GM23338 (cell line): Measurements from ENCODE around the gene PLXND1. TPM values are rescaled to one million over a fixed set of nuclear protein-coding genes. Genes with fewer than 3 reads are reported as not detected.

ENCODE experiments used
- ATAC-seq: fragments of 200-7000 bp; cut with Tn5 transposase; 3 replicates; pipeline ENCODE4 v1.9.1; 2020
- DNase-seq: peaks from one replicate; pipeline ENCODE4 v3.0.0-alpha.2; 2015; ENCODE audit warnings: low spot score
- H2AFZ ChIP-seq: fragments of 200-600 bp; sonication (generic); 2 replicates; pipeline ENCODE4 v1.8.0; 2016; ENCODE audit warnings: antibody characterized with exemption, mild to moderate bottlenecking, moderate library complexity
- H3F3A ChIP-seq: fragments of 200-600 bp; sonication (generic); replicated peaks from 2 replicates; pipeline ENCODE4 v1.8.0; 2017; ENCODE audit warnings: antibody characterized with exemption, mixed run types, low read depth
- H3K27ac ChIP-seq: fragments of 200-600 bp; sonication (generic); 2 replicates; pipeline ENCODE4 v1.6.1; 2016; ENCODE audit warnings: low read depth
- H3K27me3 ChIP-seq: fragments of 200-600 bp; sonication (generic); 2 replicates; pipeline ENCODE4 v1.8.0; 2016; ENCODE audit warnings: mild to moderate bottlenecking, mixed run types, moderate library complexity; ENCODE audit not compliant: insufficient read depth
- H3K36me3 ChIP-seq: fragments of 200-600 bp; sonication (generic); 2 replicates; pipeline ENCODE4 v1.8.0; 2016; ENCODE audit warnings: mild to moderate bottlenecking; ENCODE audit not compliant: insufficient read depth
- H3K4me1 ChIP-seq: fragments of 200-600 bp; sonication (generic); 2 replicates; pipeline ENCODE4 v1.8.0; 2016; ENCODE audit warnings: mild to moderate bottlenecking, moderate library complexity; ENCODE audit not compliant: insufficient read depth
- H3K4me2 ChIP-seq: fragments of 200-600 bp; sonication (generic); 2 replicates; pipeline ENCODE4 v1.7.1; 2017; ENCODE audit warnings: mixed run types
- H3K4me3 ChIP-seq: fragments of 200-600 bp; sonication (generic); 2 replicates; pipeline ENCODE4 v1.6.1; 2016; ENCODE audit warnings: mixed run types
- H3K79me2 ChIP-seq: fragments of 200-600 bp; sonication (generic); replicated peaks from 2 replicates; pipeline ENCODE4 v1.8.0; 2017; ENCODE audit warnings: mild to moderate bottlenecking; ENCODE audit not compliant: insufficient read depth
- H3K9me2 ChIP-seq: fragments of 200-600 bp; sonication (generic); 2 replicates; pipeline ENCODE4 v1.8.0; 2017; ENCODE audit not compliant: insufficient read depth
- H4K20me1 ChIP-seq: fragments of 200-600 bp; sonication (generic); replicated peaks from 2 replicates; pipeline ENCODE4 v1.8.0; 2017; ENCODE audit warnings: mild to moderate bottlenecking; ENCODE audit not compliant: insufficient read depth
- H3K27ac Mint-ChIP-seq: 2 replicates; pipeline ENCODE4 v1.8.0; 2020; ENCODE audit warnings: inconsistent platforms, mild to moderate bottlenecking, moderate library complexity, mixed read lengths
- H3K27me3 Mint-ChIP-seq: 3 replicates; pipeline ENCODE4 v1.8.0; 2022; ENCODE audit warnings: low read depth, mild to moderate bottlenecking, moderate library complexity, mixed read lengths, inconsistent platforms; ENCODE audit not compliant: insufficient read depth, poor library complexity
- H3K36me3 Mint-ChIP-seq: 3 replicates; pipeline ENCODE4 v1.8.0; 2021; ENCODE audit warnings: low read depth, mild to moderate bottlenecking, inconsistent platforms, moderate library complexity, mixed read lengths
- H3K4me1 Mint-ChIP-seq: 3 replicates; pipeline ENCODE4 v1.8.0; 2020; ENCODE audit warnings: mild to moderate bottlenecking, inconsistent platforms, mixed read lengths
- H3K4me3 Mint-ChIP-seq: 3 replicates; pipeline ENCODE4 v1.8.0; 2021; ENCODE audit warnings: moderate library complexity, mild to moderate bottlenecking, inconsistent platforms, mixed read lengths
- H3K9me3 Mint-ChIP-seq: 3 replicates; pipeline ENCODE4 v1.8.0; 2020; ENCODE audit warnings: moderate library complexity, mild to moderate bottlenecking, inconsistent platforms, mixed read lengths
- CREB1 ChIP-seq: fragments of 250-450 bp; sonication (Bioruptor Pico); IDR thresholded peaks from 2 replicates; pipeline ENCODE4 v1.5.0; 2020; ENCODE audit warnings: low read depth, mild to moderate bottlenecking, moderate library complexity
- CTCF ChIP-seq, 2 experiments: fragments of 200-600 bp in 1 of 2; sonication (generic) in 1 of 2; conservative IDR thresholded peaks; 2 replicates each; pipeline versions ENCODE4 v1.5.1 to v1.6.1; 2016 to 2017; ENCODE audit warnings: antibody characterized with exemption in 2 of 2, low read depth in 2 of 2, mild to moderate bottlenecking in 2 of 2, moderate library complexity in 1 of 2
- JUNB ChIP-seq: IDR thresholded peaks from one replicate; pipeline ENCODE4 v1.6.1; 2016; ENCODE audit warnings: antibody characterized with exemption; ENCODE audit not compliant: unreplicated experiment
- NANOG ChIP-seq: IDR thresholded peaks from 2 replicates; pipeline ENCODE4 v1.6.1; 2016; ENCODE audit warnings: antibody characterized with exemption, borderline replicate concordance
- STAT1 ChIP-seq: IDR thresholded peaks from one replicate; pipeline ENCODE4 v1.6.1; 2016; ENCODE audit warnings: antibody characterized with exemption; ENCODE audit not compliant: unreplicated experiment
- ZNF114 ChIP-seq: fragments of 250-450 bp; sonication (Bioruptor Pico); IDR thresholded peaks from 2 replicates; pipeline ENCODE4 v1.5.0; 2020; ENCODE audit warnings: mild to moderate bottlenecking, moderate library complexity
- polyA plus RNA-seq: library from polyadenylated mRNA; unstranded; fragments of >200 nt; fragmentation: Nextera tagmentation; extraction: Ambion mirVana; gene quantifications from 2 replicates; pipeline ENCODE4 v1.2.1, GENCODE V29; 2016
- total RNA-seq: library from RNA; depleted of rRNA; stranded (reverse); fragments of >200 nt; shearing (Covaris generic); gene quantifications from 2 replicates; pipeline ENCODE4 v1.2.3, GENCODE V29; 2014
- TF ChIP-seq, protein P1 (sequence below): IDR thresholded peaks from 2 replicates; pipeline ENCODE4 v1.6.1; 2016; ENCODE audit warnings: antibody characterized with exemption
- TF ChIP-seq, protein P2 (sequence below): fragments of 250-450 bp; sonication (Bioruptor Pico); IDR thresholded peaks from 2 replicates; pipeline ENCODE4 v1.5.0; 2020; ENCODE audit warnings: mild to moderate bottlenecking, moderate library complexity

The PLXND1 gene
- total and polyA plus RNA-seq, 2 experiments from 2014 or later, result 13.3 to 60.4 TPM

GRCh38 chr3:129556890-129557547, 49.5 kb downstream of the PLXND1 start:
- ATAC-seq (peak; percentile 20), DNase-seq (no peak)
- H3K9me3 Mint-ChIP-seq, result no peaks in the 10 kb centered on the region
- Histone ChIP-seq H2AFZ (no peak overlapping the region), H3K4me3 (no peak overlapping the region), H3K27me3 (no peaks in the 10 kb centered on the region), H3K36me3 (no peaks in the 10 kb centered on the region), H3K27ac (no peak overlapping the region), H3K4me2 (no peak overlapping the region), H3K9me2 (no peaks in the 10 kb centered on the region), H3K4me1 (peaks cover 15% of the 10 kb centered on the region; the same call in 1 of the 2 replicates), H3K79me2 (no peaks in the 10 kb centered on the region), H4K20me1 (no peaks in the 10 kb centered on the region), H3F3A (no peaks in the 10 kb centered on the region)
- H3K27me3 Mint-ChIP-seq, result peaks cover 19% of the 10 kb centered on the region
- no peak overlapping the region for H3K4me3 Mint-ChIP-seq
- H3K36me3 Mint-ChIP-seq, result peaks cover 4% of the 10 kb centered on the region; the same call in 1 of the 3 replicates
- peak overlapping the region; percentile 43; the same call in 1 of the 2 replicates for H3K27ac Mint-ChIP-seq
- TF ChIP-seq JUNB (no peak), ZNF114 (no peak), CREB1 (CRISPR knock-in tag) (no peak), NANOG (no peak), STAT1 (no peak), CTCF (conservative IDR thresholded peaks at IDR 0.05; ENCODE audit: low read depth in 2 of 2) (no peak)
- TF ChIP-seq, protein P1, sequence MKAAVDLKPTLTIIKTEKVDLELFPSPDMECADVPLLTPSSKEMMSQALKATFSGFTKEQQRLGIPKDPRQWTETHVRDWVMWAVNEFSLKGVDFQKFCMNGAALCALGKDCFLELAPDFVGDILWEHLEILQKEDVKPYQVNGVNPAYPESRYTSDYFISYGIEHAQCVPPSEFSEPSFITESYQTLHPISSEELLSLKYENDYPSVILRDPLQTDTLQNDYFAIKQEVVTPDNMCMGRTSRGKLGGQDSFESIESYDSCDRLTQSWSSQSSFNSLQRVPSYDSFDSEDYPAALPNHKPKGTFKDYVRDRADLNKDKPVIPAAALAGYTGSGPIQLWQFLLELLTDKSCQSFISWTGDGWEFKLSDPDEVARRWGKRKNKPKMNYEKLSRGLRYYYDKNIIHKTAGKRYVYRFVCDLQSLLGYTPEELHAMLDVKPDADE, result no peak
- TF ChIP-seq, protein P2, sequence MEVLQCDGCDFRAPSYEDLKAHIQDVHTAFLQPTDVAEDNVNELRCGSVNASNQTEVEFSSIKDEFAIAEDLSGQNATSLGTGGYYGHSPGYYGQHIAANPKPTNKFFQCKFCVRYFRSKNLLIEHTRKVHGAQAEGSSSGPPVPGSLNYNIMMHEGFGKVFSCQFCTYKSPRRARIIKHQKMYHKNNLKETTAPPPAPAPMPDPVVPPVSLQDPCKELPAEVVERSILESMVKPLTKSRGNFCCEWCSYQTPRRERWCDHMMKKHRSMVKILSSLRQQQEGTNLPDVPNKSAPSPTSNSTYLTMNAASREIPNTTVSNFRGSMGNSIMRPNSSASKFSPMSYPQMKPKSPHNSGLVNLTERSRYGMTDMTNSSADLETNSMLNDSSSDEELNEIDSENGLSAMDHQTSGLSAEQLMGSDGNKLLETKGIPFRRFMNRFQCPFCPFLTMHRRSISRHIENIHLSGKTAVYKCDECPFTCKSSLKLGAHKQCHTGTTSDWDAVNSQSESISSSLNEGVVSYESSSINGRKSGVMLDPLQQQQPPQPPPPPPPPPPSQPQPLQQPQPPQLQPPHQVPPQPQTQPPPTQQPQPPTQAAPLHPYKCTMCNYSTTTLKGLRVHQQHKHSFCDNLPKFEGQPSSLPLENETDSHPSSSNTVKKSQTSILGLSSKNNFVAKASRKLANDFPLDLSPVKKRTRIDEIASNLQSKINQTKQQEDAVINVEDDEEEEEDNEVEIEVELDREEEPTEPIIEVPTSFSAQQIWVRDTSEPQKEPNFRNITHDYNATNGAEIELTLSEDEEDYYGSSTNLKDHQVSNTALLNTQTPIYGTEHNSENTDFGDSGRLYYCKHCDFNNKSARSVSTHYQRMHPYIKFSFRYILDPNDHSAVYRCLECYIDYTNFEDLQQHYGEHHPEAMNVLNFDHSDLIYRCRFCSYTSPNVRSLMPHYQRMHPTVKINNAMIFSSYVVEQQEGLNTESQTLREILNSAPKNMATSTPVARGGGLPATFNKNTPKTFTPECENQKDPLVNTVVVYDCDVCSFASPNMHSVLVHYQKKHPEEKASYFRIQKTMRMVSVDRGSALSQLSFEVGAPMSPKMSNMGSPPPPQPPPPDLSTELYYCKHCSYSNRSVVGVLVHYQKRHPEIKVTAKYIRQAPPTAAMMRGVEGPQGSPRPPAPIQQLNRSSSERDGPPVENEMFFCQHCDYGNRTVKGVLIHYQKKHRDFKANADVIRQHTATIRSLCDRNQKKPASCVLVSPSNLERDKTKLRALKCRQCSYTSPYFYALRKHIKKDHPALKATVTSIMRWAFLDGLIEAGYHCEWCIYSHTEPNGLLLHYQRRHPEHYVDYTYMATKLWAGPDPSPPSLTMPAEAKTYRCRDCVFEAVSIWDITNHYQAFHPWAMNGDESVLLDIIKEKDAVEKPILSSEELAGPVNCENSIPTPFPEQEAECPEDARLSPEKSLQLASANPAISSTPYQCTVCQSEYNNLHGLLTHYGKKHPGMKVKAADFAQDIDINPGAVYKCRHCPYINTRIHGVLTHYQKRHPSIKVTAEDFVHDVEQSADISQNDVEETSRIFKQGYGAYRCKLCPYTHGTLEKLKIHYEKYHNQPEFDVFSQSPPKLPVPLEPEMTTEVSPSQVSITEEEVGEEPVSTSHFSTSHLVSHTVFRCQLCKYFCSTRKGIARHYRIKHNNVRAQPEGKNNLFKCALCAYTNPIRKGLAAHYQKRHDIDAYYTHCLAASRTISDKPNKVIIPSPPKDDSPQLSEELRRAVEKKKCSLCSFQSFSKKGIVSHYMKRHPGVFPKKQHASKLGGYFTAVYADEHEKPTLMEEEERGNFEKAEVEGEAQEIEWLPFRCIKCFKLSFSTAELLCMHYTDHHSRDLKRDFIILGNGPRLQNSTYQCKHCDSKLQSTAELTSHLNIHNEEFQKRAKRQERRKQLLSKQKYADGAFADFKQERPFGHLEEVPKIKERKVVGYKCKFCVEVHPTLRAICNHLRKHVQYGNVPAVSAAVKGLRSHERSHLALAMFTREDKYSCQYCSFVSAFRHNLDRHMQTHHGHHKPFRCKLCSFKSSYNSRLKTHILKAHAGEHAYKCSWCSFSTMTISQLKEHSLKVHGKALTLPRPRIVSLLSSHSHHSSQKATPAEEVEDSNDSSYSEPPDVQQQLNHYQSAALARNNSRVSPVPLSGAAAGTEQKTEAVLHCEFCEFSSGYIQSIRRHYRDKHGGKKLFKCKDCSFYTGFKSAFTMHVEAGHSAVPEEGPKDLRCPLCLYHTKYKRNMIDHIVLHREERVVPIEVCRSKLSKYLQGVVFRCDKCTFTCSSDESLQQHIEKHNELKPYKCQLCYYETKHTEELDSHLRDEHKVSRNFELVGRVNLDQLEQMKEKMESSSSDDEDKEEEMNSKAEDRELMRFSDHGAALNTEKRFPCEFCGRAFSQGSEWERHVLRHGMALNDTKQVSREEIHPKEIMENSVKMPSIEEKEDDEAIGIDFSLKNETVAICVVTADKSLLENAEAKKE (CRISPR knock-in tag), result no peak
- H3K4me1 Mint-ChIP-seq, result peaks cover 46% of the 10 kb centered on the region
